Activated CD8-positive, alpha-beta memory T cell treated with anti-CD3 and anti-CD28 coated beads, Interleukin-2, amount 50 U/mL, for 24 hours (primary cell): ENCODE results near the gene BACH1.
"Not testable (repeated sequence)": the region's sequence is repeated elsewhere in the genome, so short reads cannot be mapped to it uniquely, and the experiment has no call there.

Source experiments
- DNase-seq: peaks from one replicate; pipeline ENCODE4 v3.0.0-alpha.2; 2020; ENCODE audit errors: extremely low read depth

BACH1 gene

GRCh38 chr21:29346771-29347170 lies 48.0 kb downstream of the BACH1 start:
- DNase-seq = no peak

- no peak for DNase-seq
Observed at GRCh38 chr21:29347274-29347681, 48.6 kb downstream of the BACH1 start.

- DNase-seq = no peak
Observed at GRCh38 chr21:29349702-29350101, 51.0 kb downstream of the BACH1 start.

- DNase-seq = no peak
Observed at GRCh38 chr21:29350246-29350779, 51.6 kb downstream of the BACH1 start.

GRCh38 chr21:29351691-29352090 lies 53.0 kb downstream of the BACH1 start:
- no peak for DNase-seq

GRCh38 chr21:29355043-29355710 lies 56.5 kb downstream of the BACH1 start:
- not testable (repeated sequence) for DNase-seq

- not testable (repeated sequence) for DNase-seq
Observed at GRCh38 chr21:29356291-29356690, 57.6 kb downstream of the BACH1 start.

- not testable (repeated sequence) for DNase-seq
Observed at GRCh38 chr21:29356810-29357209, 58.1 kb downstream of the BACH1 start.

GRCh38 chr21:29359718-29360117 lies 61.0 kb downstream of the BACH1 start:
- DNase-seq = no peak

GRCh38 chr21:29360799-29361765 lies 62.4 kb downstream of the BACH1 start:
- no peak for DNase-seq

- no peak for DNase-seq
Observed at GRCh38 chr21:29362758-29363157, 64.0 kb downstream of the BACH1 start.

GRCh38 chr21:29365661-29366265 lies 67.0 kb downstream of the BACH1 start:
- DNase-seq = no peak

GRCh38 chr21:29366532-29366931 lies 67.8 kb downstream of the BACH1 start:
- DNase-seq = no peak

GRCh38 chr21:29367335-29367734 lies 68.6 kb downstream of the BACH1 start:
- no peak for DNase-seq

- DNase-seq = no peak
Observed at GRCh38 chr21:29368906-29369305, 70.2 kb downstream of the BACH1 start.

GRCh38 chr21:29371464-29371863 lies 72.7 kb downstream of the BACH1 start:
- no peak for DNase-seq

- no peak for DNase-seq
Observed at GRCh38 chr21:29372063-29372802, 73.5 kb downstream of the BACH1 start.

- DNase-seq = no peak
Observed at GRCh38 chr21:29374481-29374880, 75.8 kb downstream of the BACH1 start.

GRCh38 chr21:29376556-29376955 lies 77.8 kb downstream of the BACH1 start:
- DNase-seq = no peak

- DNase-seq = no peak
Observed at GRCh38 chr21:29377266-29377665, 78.5 kb downstream of the BACH1 start.

- DNase-seq = no peak
Observed at GRCh38 chr21:29378832-29379231, 80.1 kb downstream of the BACH1 start.
